GM12801 (cell line): ENCODE measurements around the gene AUTS2.

Experiments
- TF ChIP-seq, protein P1 (sequence below): IDR thresholded peaks from one replicate; pipeline ENCODE4 v1.5.1; 2011; ENCODE audit warnings: control low read depth; ENCODE audit not compliant: insufficient read length; ENCODE audit errors: extremely low read depth

The AUTS2 gene

DNA sequence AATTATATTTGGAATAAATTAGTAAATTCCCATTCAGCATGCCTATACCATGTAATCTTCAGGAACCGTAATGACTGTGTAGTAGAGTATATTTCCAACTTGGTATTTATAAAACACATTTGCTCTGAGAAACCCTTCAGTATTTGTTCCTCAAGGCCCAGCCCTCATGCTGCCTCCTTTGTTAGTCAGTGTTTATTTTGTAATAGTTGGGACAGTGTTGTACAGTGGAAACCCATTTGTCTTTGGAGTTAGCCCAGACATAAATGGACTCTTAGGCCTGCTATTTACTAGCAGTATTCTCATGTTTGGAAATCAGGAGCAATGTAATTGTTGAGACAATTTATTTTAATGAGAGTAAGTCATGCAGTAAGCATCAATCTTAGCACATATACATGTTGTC is 686.9 kb downstream of the AUTS2 start:
- TF ChIP-seq, protein P1, sequence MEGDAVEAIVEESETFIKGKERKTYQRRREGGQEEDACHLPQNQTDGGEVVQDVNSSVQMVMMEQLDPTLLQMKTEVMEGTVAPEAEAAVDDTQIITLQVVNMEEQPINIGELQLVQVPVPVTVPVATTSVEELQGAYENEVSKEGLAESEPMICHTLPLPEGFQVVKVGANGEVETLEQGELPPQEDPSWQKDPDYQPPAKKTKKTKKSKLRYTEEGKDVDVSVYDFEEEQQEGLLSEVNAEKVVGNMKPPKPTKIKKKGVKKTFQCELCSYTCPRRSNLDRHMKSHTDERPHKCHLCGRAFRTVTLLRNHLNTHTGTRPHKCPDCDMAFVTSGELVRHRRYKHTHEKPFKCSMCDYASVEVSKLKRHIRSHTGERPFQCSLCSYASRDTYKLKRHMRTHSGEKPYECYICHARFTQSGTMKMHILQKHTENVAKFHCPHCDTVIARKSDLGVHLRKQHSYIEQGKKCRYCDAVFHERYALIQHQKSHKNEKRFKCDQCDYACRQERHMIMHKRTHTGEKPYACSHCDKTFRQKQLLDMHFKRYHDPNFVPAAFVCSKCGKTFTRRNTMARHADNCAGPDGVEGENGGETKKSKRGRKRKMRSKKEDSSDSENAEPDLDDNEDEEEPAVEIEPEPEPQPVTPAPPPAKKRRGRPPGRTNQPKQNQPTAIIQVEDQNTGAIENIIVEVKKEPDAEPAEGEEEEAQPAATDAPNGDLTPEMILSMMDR = no peak

DNA sequence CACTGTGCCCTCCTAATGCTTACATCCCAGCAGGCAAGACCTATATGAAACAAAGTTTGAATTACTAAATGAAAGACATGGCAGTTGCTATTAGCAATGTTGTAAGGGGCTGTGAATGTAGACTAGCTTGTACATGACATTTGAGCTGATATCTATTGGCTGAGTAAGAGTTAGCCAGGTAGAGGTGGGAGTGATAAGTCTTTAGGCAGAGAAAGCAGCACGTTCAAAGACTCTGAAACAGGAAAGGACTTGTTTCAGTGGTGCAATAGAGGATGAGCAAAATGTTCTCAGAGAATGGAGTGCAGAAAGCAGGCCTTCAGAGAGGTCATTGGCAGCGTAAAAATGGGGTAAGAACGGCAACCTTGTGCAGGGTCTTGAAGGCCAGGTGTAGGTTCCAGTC is 687.6 kb downstream of the AUTS2 start:
- TF ChIP-seq, protein P1 = no peak

DNA sequence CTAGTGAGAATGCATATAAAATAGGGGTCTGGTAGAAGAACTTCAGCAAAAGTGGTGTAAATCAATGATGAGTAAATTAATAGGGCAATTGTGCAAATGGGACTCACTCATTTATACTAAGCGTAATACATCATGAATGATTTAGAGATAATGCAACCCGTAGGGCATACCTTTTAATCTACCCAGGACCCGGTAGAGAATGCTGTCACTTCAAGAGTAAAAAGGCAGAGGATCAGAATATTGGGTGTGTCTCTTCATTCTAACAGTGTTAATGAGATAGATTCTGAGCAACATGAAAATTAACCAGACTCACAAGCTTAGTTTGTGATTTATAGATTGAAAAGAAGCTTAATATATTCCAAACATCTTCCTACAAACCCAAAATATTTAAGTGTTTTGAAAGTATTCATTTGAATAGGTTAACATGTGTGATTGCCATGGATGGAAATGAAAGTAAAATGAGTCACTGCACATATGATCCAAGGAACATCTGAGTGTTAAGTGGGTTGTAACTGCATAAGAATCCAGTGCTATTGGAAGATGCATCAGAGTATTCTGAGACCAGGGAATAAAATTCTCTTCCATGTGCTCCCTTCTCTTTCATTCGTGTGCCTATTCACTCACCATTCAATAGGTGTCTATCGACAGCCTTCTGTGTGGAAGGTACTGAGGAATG is 690.6 kb downstream of the AUTS2 start:
- TF ChIP-seq, protein P1 = no peak

DNA sequence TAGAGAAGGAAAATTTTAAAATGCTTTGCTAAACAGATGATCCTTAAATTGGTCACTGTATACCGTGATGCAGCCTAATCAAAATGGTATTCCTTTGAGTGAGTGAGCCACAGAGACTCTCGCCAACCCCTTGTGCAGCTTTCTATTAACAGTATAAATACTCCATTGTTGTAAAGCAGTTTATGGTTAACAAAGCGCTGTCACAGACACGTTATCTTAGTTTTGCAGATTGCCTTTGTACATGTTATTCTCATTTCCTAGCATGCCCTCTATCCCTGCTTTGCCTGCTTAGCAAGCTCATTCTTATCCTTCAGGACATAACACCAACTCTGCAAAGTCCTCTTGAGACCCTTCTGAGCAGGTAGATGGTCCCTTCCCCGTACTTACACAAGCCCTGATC is 694.4 kb downstream of the AUTS2 start:
- TF ChIP-seq, protein P1 = no peak

DNA sequence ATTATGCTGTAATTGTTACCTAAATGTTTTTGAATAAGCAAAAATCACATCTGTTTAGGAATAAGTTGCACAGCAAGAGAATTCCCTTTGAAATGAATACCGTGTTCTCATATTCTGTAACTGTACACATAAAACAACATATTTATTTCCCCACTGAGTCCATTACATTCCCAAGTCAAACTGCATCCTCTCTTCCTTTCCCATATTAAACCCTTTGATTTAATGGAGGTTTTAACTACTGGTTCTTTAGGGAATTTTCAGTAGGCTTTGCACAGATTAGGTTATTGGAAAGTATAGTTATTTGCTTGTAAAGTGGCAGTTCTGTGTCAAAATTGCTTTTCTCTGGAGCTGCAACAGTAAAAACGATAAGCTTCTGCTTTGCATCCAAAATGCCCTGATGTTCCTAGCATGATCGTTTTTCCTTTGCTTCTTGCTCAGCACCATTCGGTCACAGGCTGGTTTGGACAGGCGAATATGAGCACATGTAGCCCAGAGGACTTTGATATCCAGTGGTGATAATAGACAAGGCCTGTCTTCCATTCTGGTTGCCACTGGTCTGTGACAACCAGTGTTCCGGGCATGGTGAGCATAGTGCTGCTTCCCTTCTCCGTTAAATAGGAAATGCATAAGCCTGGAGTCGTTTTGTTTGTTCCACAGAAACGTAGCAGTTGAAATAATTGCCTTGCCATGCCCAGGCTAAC is 696.1 kb downstream of the AUTS2 start:
- TF ChIP-seq, protein P1 = no peak

DNA sequence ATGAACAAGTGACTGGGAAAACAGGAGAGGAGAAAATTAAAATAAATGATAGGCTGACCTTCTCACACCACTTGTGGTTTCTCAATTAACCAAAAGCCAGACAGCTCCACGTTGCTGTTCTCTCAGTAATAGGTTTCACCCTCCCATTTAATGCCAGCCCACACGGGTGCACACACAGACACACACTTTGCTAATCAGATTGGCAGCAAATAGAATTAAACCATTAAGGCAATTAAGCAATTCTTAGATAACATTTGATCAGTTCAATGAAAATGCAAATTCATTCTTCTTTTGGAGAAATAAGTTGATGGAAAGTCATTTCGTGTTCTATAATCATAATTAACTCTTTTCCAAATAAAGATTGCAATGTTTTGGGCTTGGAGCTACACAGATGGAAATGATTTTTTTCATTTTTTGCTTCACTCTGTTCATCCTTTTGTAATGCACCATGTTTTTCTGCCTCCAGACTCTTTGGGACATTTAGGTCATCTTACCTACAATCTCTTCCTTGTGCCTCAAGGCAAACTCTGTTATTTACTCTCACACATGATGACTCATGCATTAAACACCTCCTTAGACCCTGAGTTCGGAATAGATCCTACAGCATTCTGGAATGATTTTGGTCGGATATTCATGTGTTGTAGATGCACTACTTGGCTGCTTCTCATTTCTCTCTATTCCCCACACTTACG is 700.7 kb downstream of the AUTS2 start:
- TF ChIP-seq, protein P1 = no peak

DNA sequence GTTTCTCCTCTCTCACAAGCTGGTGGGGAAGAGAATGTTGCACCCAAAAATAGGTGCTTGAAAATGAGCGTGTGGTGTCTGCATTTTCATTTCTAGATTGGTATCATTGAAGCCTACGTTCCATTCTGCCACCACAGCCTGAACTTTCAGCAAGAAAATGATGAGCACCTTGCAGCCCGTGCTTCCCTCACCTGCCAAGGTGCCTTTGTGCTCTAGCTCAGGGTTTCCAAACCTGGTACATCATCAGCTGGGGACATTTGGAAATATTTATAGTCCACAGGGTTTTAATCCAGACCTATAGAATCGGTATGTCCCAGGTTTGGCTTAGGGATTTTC is 701.2 kb downstream of the AUTS2 start:
- TF ChIP-seq, protein P1 = no peak
